GM12878 (cell line): ENCODE results near the gene SF3B2. TPM values are rescaled to one million over a fixed set of nuclear protein-coding genes. Genes with fewer than 3 reads are reported as not detected.

Experiments used
- ATAC-seq: fragments of 200-7000 bp; cut with Tn5 transposase; 3 replicates; pipeline ENCODE4 v1.9.1; 2020; ENCODE audit warnings: mild to moderate bottlenecking, moderate library complexity
- BruUV-seq: library from RNA; stranded (reverse); fragments of 400-500 nt; replicated peaks from 2 replicates; lab custom pipeline; 2021; lab: Mats Ljungman, UMichigan
- CTCF ChIA-PET: fragments of 300-600 bp; sonication (Branson Sonifier 250); formaldehyde crosslinking; extraction: SDS; loops from one replicate; lab custom pipeline; 2021; ENCODE audit warnings: inconsistent platforms; lab: Yijun Ruan, JAX
- POLR2A ChIA-PET: fragments of 350-600 bp; formaldehyde crosslinking; extraction: SDS; loops from one replicate; lab custom pipeline; 2021; ENCODE audit warnings: inconsistent platforms; lab: Charles Lee
- RAD21 ChIA-PET: fragments of 300-600 bp; sonication (Branson Sonifier 250); formaldehyde crosslinking; loops from one replicate; lab custom pipeline; 2023; ENCODE audit warnings: antibody characterized with exemption; ENCODE audit not compliant: unreplicated experiment; lab: Charles Lee
- SMC1A ChIA-PET: fragments of 300-600 bp; sonication (Branson Sonifier 250); formaldehyde crosslinking; loops from one replicate; lab custom pipeline; 2023; ENCODE audit not compliant: unreplicated experiment, uncharacterized antibody; lab: Charles Lee
- DNase-seq: peaks from one replicate; pipeline ENCODE4 v3.0.0-alpha.2; 2011; ENCODE audit warnings: low read depth, low spot score
- FAIRE-seq: peaks from 3 replicates; lab custom pipeline; 2011; peaks lifted over from hg19 to GRCh38; lab: Jason Lieb, UNC
- H2AFZ ChIP-seq: 2 replicates; pipeline ENCODE4 v1.6.0; 2011; ENCODE audit warnings: low read depth, low read length, control low read depth; ENCODE audit not compliant: control insufficient read depth
- H3K27ac ChIP-seq: 2 replicates; pipeline ENCODE4 v1.5.1; 2011; ENCODE audit warnings: control low read depth; ENCODE audit not compliant: control insufficient read depth, insufficient read depth
- H3K27me3 ChIP-seq, 2 experiments: replicated peaks in 1 of 2; 2 replicates each; pipeline versions ENCODE4 v1.6.0 to v1.6.1; 2011; ENCODE audit warnings: low read length in 1 of 2; ENCODE audit not compliant: control insufficient read depth in 2 of 2, insufficient read depth in 2 of 2
- H3K36me3 ChIP-seq, 2 experiments: 2 replicates each; pipeline ENCODE4 v1.5.1; 2011; ENCODE audit warnings: low read length in 1 of 2; ENCODE audit not compliant: control insufficient read depth in 2 of 2, insufficient read depth in 2 of 2
- H3K4me1 ChIP-seq: 2 replicates; pipeline ENCODE4 v1.6.1; 2011; ENCODE audit warnings: mild to moderate bottlenecking, low read length, moderate library complexity, mixed read lengths; ENCODE audit not compliant: control insufficient read depth, insufficient read depth
- H3K4me2 ChIP-seq: 2 replicates; pipeline ENCODE4 v1.6.0; 2011; ENCODE audit warnings: control low read depth; ENCODE audit not compliant: control insufficient read depth, insufficient read depth
- H3K4me3 ChIP-seq: fragments of 200-600 bp; sonication (generic); 2 replicates; pipeline ENCODE4 v1.5.1; 2016
- H3K79me2 ChIP-seq: 2 replicates; pipeline ENCODE4 v1.6.0; 2011; ENCODE audit warnings: low read length; ENCODE audit not compliant: control insufficient read depth, insufficient read depth
- H3K9ac ChIP-seq: 2 replicates; pipeline ENCODE4 v1.8.0; 2011; ENCODE audit warnings: low read length, control low read depth, mixed read lengths; ENCODE audit not compliant: control insufficient read depth, insufficient read depth
- H3K9me3 ChIP-seq: replicated peaks from 3 replicates; pipeline ENCODE4 v1.5.1; 2011; ENCODE audit warnings: mild to moderate bottlenecking, low read length; ENCODE audit not compliant: control insufficient read depth, insufficient read depth
- H4K20me1 ChIP-seq: 2 replicates; pipeline ENCODE4 v1.6.0; 2011; ENCODE audit not compliant: control insufficient read depth, insufficient read depth
- BRCA1 ChIP-seq: IDR thresholded peaks from 2 replicates; pipeline ENCODE4 v1.6.1; 2011; ENCODE audit warnings: low read depth, low read length, improper control_type of control experiment
- GATAD2B ChIP-seq: fragments of 450-650 bp; conservative IDR thresholded peaks from 2 replicates; pipeline ENCODE4 v1.6.1; 2017; ENCODE audit warnings: low read depth, mild to moderate bottlenecking, moderate library complexity
- SIN3A ChIP-seq: IDR thresholded peaks from 2 replicates; pipeline ENCODE4 v1.6.1; 2012; ENCODE audit warnings: low read depth, low read length, improper control_type of control experiment
- YY1 ChIP-seq: IDR thresholded peaks from 2 replicates; pipeline ENCODE4 v1.6.1; 2011; ENCODE audit warnings: low read depth, mild to moderate bottlenecking, low read length
- WGBS: methylation state at CpG from one replicate; pipeline ENCODE4 v1.1.6; 2016; ENCODE audit warnings: low lambda C conversion rate; ENCODE audit not compliant: insufficient replicate concordance, insufficient coverage; ENCODE audit errors: missing lambda C conversion rate; 5-methylcytosine and 5-hydroxymethylcytosine counted together
- in situ Hi-C: fragments of 300-500 bp; cut with MboI; formaldehyde crosslinking; loops from 9 replicates; pipeline ENCODE4 v1.14.3; 2018; ENCODE audit warnings: mixed read lengths
- intact Hi-C: fragments of 100-400 bp; cut with micrococcal nuclease; formaldehyde crosslinking; loops from one replicate; pipeline ENCODE4 v1.14.2; 2022; ENCODE audit not compliant: unreplicated experiment
- polyA plus RNA-seq, 11 experiments: library from polyadenylated mRNA; depleted of rRNA in 4 of 11; unstranded in 6 of 11; stranded (reverse) in 5 of 11; fragments of >200 nt; fragmentation: Nextera tagmentation in 4 of 11; fragmentation: Illumina TruSeq in 1 of 11; extraction: Ambion mirVana in 4 of 11; extraction: Trizol in 1 of 11; gene quantifications; 1 replicate in 1 of 11; 2 replicates in 10 of 11; pipeline versions ENCODE4 v1.2.1 to v1.2.3, GENCODE V29; 2011 to 2016; ENCODE audit warnings: inconsistent platforms in 2 of 11, missing spikeins in 2 of 11, low read depth in 1 of 11
- total RNA-seq, 4 experiments: library from RNA; depleted of rRNA in 3 of 4; stranded (reverse); fragments of >200 nt in 3 of 4; fragmentation: Illumina TruSeq in 1 of 4; extraction: Trizol in 1 of 4; gene quantifications; 2 replicates each; pipeline versions ENCODE4 v1.2.1 to v1.2.3, GENCODE V29; 2013 to 2021
- TF ChIP-seq, protein P1 (sequence below): fragments of 450-650 bp; conservative IDR thresholded peaks from 2 replicates; pipeline ENCODE4 v1.6.1; 2017; ENCODE audit warnings: mild to moderate bottlenecking, moderate library complexity

Gene SF3B2
- total and polyA plus RNA-seq, 10 of the 15 experiments (the other 5 are each of a cell fraction or from before 2014, with no cell fraction given): 56.3 to 245 (median 144) TPM

DNA sequence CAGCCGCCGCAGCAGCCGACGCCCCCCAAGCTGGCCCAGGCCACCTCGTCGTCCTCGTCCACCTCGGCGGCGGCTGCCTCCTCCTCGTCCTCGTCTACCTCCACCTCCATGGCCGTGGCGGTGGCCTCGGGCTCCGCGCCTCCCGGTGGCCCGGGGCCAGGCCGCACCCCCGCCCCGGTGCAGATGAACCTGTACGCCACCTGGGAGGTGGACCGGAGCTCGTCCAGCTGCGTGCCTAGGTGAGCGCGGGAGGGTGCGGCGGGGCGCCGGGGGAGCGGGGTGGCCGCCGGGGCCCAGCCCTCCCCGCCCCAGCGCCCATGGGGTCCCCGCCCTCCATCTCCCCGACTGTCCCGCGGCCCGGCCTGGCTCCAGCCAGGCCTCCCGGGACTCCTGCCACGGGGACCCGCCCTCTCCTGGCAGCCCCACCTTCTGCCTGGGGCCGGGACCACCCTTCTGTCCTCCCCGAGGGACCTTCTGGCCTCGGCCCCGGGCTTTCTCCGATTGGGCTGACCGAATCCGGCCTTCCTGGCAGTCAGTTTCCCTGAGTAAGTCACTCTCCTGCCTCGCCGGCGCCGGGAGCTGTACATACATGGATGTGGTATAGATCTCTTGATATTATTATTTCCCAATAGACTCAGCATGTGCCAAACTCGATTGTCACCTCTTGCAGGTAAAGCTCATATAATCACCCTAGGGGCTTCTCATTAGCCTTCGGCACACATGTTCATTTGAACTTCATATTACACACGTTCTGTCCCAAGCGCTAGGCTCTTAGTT, 18.6 kb downstream of the SF3B2 start:
- peaks cover 26% of the 10 kb centered on the region for H3K4me1 ChIP-seq
- no TSS peak for BruUV-seq
- FAIRE-seq: no peak

More for the DNA sequence above, 18.6 kb downstream of the SF3B2 start:
- ATAC-seq: peak; percentile 9
- no peaks in the 10 kb centered on the region for H3K9me3 ChIP-seq
- H3K27ac ChIP-seq: peak overlapping the region; percentile 74
- H3K36me3 ChIP-seq: peaks cover 16 to 34% of the 10 kb centered on the region in 2 experiments
- ChIA-PET RAD21 (interaction anchor here (0.7 to 7.3 kb wide), 12 partner anchors 11 to 152 kb away, joined by 3 to 81 read pairs (median 8); partner anchors contain the start of gene SF3B2), CTCF (interaction anchor here (0.7 to 20.0 kb wide), 12 partner anchors 9 to 212 kb away, joined by 3 to 195 read pairs (median 6); partner anchors contain the start of genes CCDC85B and SF3B2), SMC1A (interaction anchor here (0.7 to 17.7 kb wide), 17 partner anchors 9 to 404 kb away, joined by 3 to 265 read pairs (median 4); no protein-coding TSS in a partner anchor), POLR2A (interaction anchor here (0.6 to 6.3 kb wide), 17 partner anchors 10 to 199 kb away, joined by 3 to 56 read pairs (median 6); partner anchors contain the start of gene SF3B2)
- peak overlapping the region; percentile 97 for H3K4me2 ChIP-seq
- H3K9ac ChIP-seq: peak overlapping the region; percentile 81
- peak; percentile 12; the same call in 1 of the 2 replicates for TF ChIP-seq SIN3A
- TF ChIP-seq GATAD2B: peak; percentile 67; the same call in 1 of the 2 replicates
- TF ChIP-seq BRCA1: no peak
- TF ChIP-seq YY1: no peak
- TF ChIP-seq, protein P1, sequence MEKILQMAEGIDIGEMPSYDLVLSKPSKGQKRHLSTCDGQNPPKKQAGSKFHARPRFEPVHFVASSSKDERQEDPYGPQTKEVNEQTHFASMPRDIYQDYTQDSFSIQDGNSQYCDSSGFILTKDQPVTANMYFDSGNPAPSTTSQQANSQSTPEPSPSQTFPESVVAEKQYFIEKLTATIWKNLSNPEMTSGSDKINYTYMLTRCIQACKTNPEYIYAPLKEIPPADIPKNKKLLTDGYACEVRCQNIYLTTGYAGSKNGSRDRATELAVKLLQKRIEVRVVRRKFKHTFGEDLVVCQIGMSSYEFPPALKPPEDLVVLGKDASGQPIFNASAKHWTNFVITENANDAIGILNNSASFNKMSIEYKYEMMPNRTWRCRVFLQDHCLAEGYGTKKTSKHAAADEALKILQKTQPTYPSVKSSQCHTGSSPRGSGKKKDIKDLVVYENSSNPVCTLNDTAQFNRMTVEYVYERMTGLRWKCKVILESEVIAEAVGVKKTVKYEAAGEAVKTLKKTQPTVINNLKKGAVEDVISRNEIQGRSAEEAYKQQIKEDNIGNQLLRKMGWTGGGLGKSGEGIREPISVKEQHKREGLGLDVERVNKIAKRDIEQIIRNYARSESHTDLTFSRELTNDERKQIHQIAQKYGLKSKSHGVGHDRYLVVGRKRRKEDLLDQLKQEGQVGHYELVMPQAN: peak; percentile 70; the same call in 1 of the 2 replicates
- in situ Hi-C loops: no loop called here
- intact Hi-C loops: loop anchor here (1.0 to 5.0 kb wide), 3 partner anchors 42 to 152 kb away; no protein-coding TSS in a partner anchor
- peak overlapping the region; percentile 94 for H3K4me3 ChIP-seq
- H4K20me1 ChIP-seq: no peaks in the 10 kb centered on the region
- WGBS: under 1% methylated on average over 37 of the region's 60 CpGs
- no peak for DNase-seq
- peaks cover 48% of the 10 kb centered on the region for H3K79me2 ChIP-seq
- H2AFZ ChIP-seq: peak overlapping the region; percentile 24; the same call in 1 of the 2 replicates
- H3K27me3 ChIP-seq: no peaks in the 10 kb centered on the region
